HG02763 (cell line): ENCODE data around the gene ECEL1.
"Not testable (repeated sequence)": the region's sequence is repeated elsewhere in the genome, so short reads cannot be mapped to it uniquely, and the experiment has no call there.

Experiments used
- ATAC-seq: cut with Tn5 transposase; IDR thresholded peaks from one replicate; pipeline ENCODE4 v1.9.1; 2021; ENCODE audit warnings: mild to moderate bottlenecking, moderate library complexity; ENCODE audit not compliant: unreplicated experiment

The ECEL1 gene

DNA sequence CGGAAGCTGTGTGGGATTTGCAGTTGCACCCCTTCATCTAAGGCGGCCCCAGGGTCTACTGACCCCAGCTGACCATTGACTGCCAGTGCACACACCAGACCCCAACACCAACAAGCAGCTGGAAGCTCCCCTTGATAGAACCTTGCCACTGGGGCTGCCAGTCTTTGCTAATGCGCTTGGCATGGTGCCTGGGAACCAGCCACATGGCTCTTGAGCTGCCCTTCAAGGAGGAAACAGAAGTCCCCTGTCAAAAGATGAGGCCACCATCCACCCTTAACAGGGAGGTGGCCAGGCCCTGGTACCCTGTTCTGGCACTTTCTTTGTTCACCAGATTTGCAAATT, 23.1 kb downstream of the ECEL1 start:
- no peak for ATAC-seq

DNA sequence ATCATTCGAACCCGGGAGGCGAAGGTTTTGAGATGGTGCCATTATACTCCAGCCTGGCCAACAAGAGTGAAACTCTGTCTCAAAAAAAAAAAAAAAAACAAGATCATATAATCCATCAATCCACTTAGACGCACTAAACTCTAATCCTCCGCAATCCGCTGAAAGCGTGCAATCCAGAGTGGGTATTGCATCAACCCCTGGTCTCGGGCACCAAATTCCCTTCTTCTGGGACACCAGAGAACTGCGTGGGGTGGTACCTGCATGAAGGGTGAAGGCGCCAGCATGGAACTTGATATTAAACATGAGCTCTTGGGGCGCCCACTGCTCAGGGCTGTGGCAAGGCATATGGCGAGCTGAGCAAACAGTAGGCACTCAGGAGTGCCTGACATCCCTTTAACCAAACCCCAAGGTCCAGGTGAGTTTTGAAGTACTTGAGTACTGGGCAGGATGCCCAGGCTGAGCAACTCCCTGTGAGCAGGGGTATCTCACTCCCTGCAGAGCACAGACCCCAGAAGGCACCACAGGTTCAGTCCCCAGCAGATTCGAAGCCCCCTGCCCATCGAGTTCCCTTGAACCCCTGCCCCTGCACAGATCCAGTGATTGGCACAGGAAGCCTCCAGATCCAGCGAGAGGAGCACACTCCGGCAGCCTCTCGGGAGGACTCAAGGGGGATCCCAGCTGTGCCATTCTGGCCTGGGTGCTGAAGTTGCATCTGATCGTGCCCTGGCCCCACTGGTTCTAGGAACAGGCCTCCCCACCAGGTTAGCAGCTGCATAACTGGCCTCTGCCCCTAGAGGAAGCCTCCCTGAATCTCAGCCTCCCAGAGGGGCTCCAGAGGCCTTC, 23.7 kb downstream of the ECEL1 start:
- ATAC-seq, result no peak

DNA sequence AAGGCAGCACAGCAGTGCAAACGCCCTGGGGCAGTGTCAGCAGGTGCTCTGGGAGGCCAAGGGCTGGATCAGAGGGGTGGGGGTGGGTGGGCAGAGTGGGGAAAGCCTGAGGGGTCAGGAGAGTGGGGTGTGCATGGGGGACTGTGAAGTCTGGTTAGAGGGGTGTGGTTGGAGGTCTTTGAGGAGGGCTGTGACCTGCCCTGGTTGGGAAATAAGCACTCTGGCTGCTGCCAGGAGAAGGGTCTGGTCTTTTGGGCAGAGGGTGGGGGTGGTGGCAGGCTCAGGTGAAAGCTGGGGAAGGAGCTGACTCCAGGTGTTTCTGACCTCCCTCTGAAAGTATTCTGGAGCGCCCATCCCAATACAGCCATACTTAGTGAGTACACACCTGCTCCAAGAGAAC, 27.5 kb downstream of the ECEL1 start:
- no peak for ATAC-seq

GRCh38 chr2:232459419-232460035, 28.1 kb downstream of the ECEL1 start:
- no peak for ATAC-seq

DNA sequence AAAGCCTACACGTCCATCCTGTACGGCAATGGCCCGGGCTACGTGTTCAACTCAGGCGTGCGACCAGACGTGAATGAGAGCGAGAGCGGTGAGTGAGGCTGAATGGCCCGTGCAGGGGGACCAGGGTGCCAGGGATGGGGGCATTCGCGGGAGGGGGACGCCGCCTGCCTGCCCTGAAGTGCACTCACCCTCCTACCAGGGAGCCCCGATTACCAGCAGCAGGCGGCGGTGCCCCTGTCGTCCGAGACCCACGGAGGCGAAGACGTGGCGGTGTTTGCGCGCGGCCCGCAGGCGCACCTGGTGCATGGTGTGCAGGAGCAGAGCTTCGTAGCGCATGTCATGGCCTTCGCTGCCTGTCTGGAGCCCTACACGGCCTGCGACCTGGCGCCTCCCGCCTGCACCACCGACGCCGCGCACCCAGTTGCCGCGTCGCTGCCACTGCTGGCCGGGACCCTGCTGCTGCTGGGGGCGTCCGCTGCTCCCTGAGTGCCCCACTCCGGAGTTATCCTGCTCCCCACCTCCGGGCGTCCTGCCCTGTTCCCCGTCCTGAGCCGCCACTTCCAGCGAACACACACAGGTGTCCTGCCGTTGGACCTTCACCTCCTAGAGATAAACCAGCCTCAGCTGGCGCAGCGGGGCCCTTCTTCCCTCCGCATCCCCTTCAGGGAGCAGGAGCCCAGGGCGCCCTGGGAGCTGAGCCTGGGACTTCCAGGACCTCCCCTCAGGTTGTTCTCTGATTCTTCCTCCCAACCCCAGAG, 28.8 kb downstream of the ECEL1 start:
- ATAC-seq, result no peak

DNA sequence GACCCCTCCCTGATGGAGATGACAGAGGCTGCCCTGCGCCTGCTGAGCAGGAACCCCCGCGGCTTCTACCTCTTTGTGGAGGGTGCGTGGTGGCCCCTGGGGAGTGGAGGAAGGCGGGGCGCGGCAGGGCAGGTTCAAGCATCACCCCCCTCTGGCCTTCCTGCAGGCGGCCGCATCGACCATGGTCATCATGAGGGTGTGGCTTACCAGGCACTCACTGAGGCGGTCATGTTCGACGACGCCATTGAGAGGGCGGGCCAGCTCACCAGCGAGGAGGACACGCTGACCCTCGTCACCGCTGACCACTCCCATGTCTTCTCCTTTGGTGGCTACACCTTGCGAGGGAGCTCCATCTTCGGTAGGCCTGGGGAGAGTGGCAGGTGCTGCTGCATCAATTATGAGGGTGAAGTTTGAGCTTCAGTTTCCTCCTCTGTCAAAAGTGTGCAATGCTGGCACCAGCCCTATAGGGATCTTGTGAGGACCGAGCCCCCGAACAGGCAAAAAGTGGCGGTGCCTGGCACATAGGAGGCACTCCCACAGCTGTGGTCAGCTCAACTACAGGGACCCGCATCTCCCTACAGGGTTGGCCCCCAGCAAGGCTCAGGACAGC, 29.5 kb downstream of the ECEL1 start:
- ATAC-seq, result no peak

- ATAC-seq, result no peak
Observed at GRCh38 chr2:232457121-232458011, 30.3 kb downstream of the ECEL1 start.

- ATAC-seq, result no peak
Observed at GRCh38 chr2:232456296-232457120, 31.1 kb downstream of the ECEL1 start.

DNA sequence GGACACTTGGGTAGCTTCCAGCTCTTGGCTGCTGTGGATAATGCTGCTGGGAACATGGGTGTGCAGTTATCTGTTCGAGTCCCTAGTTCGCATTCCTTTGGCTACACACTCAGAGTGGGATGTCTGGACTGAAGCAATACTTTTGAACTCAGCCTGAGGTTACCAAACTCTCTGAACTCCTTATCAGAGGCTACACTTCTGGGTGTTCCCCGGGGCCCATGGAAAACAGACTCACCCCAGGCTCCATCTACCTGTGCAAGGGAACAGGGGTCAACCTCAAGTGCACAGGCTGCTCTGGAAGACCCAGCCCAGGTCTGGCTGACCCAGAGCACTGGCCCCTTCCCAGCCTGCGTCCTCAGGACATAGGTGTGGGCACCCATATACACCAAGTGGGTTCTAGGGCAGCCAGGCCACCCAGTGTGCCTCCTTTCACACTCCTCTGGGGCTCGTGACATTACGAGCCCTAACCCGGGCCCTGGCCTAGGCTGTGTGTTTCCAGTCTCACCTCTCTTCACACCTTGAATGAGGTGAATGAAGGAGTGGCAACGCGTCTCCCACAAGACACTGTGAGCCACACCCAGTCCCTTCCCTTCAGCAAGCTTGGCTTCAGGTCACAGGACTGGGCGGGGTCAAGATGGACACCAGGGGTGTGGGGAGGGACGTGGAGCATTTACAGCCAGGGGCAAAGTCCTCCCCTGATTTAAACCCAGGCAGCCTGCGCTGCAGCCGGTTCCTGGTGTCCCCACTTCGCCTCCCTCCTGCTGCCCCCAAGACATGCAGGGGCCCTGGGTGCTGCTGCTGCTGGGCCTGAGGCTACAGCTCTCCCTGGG, 32.0 kb downstream of the ECEL1 start, which contains the start of gene ALPI:
Gene ALPI, plus strand, starts transcription at position 728 of the 830 bp plus-strand sequence. Its CDS starts 47 bp downstream, at position 775.
- no peak for ATAC-seq

DNA sequence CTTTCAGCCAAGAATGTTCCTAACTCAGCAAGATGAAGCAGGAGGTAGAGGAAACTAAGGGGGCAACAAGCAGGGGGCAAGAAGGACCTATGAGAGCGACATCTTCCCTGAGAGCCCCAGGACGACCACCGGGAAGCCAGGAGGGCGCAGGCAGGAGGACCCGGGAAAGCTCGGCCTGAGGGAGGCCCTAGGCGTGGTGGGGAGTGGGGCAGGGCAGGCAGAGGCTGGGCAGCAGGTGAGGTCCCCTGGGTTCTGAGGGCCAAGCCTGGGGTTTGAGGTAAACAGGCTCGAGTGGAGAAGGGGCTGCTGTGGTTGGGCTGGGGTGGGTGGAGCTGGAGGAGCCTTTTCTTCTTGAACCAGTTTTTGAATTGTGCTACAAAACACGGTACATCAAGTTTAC, 33.0 kb downstream of the ECEL1 start:
- ATAC-seq, result no peak

DNA sequence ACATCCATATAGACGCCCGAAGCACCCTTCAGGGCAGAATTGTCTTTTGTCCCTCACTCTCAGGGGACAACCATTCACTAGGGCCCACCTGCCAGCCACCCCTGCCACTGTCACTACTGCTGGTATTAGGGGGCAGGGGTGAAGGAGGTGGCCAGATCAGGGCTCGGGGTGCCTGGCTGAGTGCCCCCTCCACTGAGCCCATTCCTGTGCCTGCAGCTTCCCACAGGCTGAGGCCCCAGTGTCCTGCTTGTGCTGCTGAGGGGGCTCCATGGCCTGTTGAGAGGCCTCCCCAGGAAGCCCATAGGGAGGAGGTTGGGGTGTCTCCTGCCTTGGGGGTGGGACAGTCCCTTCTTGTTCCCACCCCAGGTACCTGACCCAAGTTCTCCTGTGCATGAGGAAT, 36.0 kb downstream of the ECEL1 start:
- ATAC-seq, result not testable (repeated sequence)

- no peak for ATAC-seq
Observed at GRCh38 chr2:232449964-232450363, 37.7 kb downstream of the ECEL1 start.

GRCh38 chr2:232448304-232448690, 39.3 kb downstream of the ECEL1 start:
- ATAC-seq, result no peak

DNA sequence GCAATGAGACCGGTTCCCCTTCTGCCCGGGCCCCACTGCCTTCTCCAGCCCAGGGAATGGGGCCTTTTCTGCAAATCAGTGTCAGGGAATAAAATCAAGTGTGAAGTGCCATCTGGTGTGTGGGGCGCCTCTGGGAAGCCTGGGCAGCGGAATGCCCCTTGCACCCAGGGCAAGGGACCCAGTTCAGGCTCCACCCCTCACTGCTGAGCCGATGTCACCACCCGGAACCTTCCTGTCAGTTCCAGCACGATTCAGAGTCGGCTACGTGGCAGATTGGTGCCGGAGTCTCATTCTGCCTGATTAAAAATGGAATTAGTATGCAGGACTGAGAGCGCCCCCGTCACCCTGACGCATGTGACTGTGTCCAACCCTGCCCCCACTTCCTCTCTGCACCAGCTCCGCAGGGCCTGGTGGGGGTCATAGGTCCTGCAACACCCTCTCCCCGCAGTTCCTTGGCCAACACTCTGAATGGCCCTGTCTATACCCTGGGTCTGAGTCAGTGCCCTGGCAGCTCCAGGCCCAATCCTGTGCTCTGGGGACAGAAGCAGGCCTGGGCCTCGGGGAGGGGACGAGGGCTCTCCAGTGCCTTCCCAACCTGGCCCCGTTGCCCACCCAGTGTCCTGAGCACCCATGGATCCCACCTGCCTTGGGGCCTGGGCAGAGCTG, 39.9 kb downstream of the ECEL1 start:
- ATAC-seq, result no peak

- no peak for ATAC-seq
Observed at GRCh38 chr2:232447091-232447620, 40.5 kb downstream of the ECEL1 start.

DNA sequence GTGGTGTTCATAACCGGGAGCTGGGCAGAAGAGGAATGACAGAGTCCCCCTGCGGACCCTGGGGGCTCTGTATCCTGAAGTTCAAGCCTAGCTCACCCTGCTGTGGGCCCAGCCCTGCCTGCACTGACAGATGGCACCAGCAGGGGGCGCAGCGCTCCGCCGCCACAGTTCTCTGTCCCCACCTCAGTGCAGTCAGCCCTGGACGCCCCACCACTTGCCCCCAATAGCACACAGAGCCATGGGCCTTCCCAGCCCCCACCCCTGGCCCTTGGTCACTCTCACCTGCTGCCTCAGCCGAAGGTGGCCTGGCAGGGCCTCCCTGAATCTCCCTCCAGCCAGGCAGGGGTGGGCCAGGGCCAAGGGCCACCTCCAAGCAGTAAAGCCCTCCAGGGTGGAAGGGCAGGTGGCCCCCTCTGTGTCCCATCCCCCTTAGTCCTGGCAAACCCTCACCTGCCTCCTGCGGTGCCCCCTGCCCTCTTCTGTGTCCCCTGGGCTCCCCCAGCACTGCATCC, 41.3 kb downstream of the ECEL1 start:
- not testable (repeated sequence) for ATAC-seq

GRCh38 chr2:232445149-232445885, 42.3 kb downstream of the ECEL1 start:
- ATAC-seq, result not testable (repeated sequence)
